SK-N-SH (cell line): ENCODE results near the gene CCDC88B. TPM values are rescaled to one million over a fixed set of nuclear protein-coding genes. Genes with fewer than 3 reads are reported as not detected.

Source experiments
- CTCF ChIA-PET: fragments of 300-600, 350-600 bp; formaldehyde crosslinking; extraction: SDS; loops from one replicate; lab custom pipeline; 2021; lab: Yijun Ruan, JAX
- POLR2A ChIA-PET: fragments of 350-600 bp; sonication (Branson Sonifier 250); formaldehyde crosslinking; extraction: SDS; loops from one replicate; lab custom pipeline; 2020; ENCODE audit warnings: antibody characterized with exemption, inconsistent platforms; lab: Yijun Ruan, JAX
- DNase-seq: peaks from one replicate; pipeline ENCODE4 v3.0.0; 2012
- H2AFZ ChIP-seq: fragments of 200-600 bp; sonication (generic); 2 replicates; pipeline ENCODE4 v1.8.1; 2016; ENCODE audit warnings: antibody characterized with exemption, mild to moderate bottlenecking, low read depth
- H3F3A ChIP-seq: fragments of 200-600 bp; sonication (generic); replicated peaks from 2 replicates; pipeline ENCODE3; 2016; ENCODE audit warnings: antibody characterized with exemption, mild to moderate bottlenecking; ENCODE audit not compliant: insufficient read depth
- H3K27ac ChIP-seq, 2 experiments: fragments of 200-500 bp in 1 of 2; fragments of 200-600 bp in 1 of 2; sonication (Bioruptor generic) in 1 of 2; sonication (generic), shearing (Covaris generic) in 1 of 2; 2 replicates each; pipeline versions ENCODE4 v1.5.1 to v1.6.1; 2014 to 2016; ENCODE audit warnings: low read depth in 2 of 2, inconsistent platforms in 1 of 2, low read length in 1 of 2, mild to moderate bottlenecking in 1 of 2, mixed read lengths in 1 of 2
- H3K27me3 ChIP-seq: fragments of 200-600 bp; sonication (generic), shearing (Covaris generic); 2 replicates; pipeline ENCODE4 v1.6.1; 2016; ENCODE audit warnings: mixed run types; ENCODE audit not compliant: insufficient read depth
- H3K36me3 ChIP-seq, 2 experiments: fragments of 200-500 bp in 1 of 2; fragments of 200-600 bp in 1 of 2; sonication (Bioruptor generic) in 1 of 2; sonication (generic) in 1 of 2; replicated peaks in 1 of 2; 2 replicates each; pipeline versions ENCODE3 to v1.5.1; 2014 to 2016; ENCODE audit warnings: low read length in 1 of 2, mild to moderate bottlenecking in 1 of 2; ENCODE audit not compliant: insufficient read depth in 2 of 2, control insufficient read depth in 1 of 2
- H3K4me1 ChIP-seq, 2 experiments: fragments of 200-500 bp in 1 of 2; fragments of 200-600 bp in 1 of 2; sonication (Bioruptor generic) in 1 of 2; sonication (generic), shearing (Covaris generic) in 1 of 2; 2 replicates each; pipeline versions ENCODE4 v1.5.1 to v1.6.1; 2014 to 2016; ENCODE audit warnings: low read depth in 1 of 2, low read length in 1 of 2, mixed run types in 1 of 2; ENCODE audit not compliant: insufficient read depth in 2 of 2, control insufficient read depth in 1 of 2
- H3K4me2 ChIP-seq: fragments of 200-600 bp; sonication (generic), shearing (Covaris generic); 2 replicates; pipeline ENCODE4 v1.6.1; 2017; ENCODE audit warnings: mixed run types
- H3K4me3 ChIP-seq, 2 experiments: fragments of 200-500 bp in 1 of 2; fragments of 200-600 bp in 1 of 2; sonication (Bioruptor generic) in 1 of 2; sonication (generic), shearing (Covaris generic) in 1 of 2; 2 replicates each; pipeline versions ENCODE4 v1.5.1 to v1.8.1; 2014 to 2016; ENCODE audit warnings: low read depth in 2 of 2, inconsistent platforms in 1 of 2, low read length in 1 of 2, mild to moderate bottlenecking in 1 of 2, mixed read lengths in 1 of 2, moderate library complexity in 1 of 2
- H3K79me2 ChIP-seq: fragments of 200-600 bp; sonication (generic); 2 replicates; pipeline ENCODE4 v1.8.1; 2017; ENCODE audit warnings: mild to moderate bottlenecking; ENCODE audit not compliant: insufficient read depth
- H3K9ac ChIP-seq: fragments of 200-600 bp; sonication (generic); 2 replicates; pipeline ENCODE4 v1.6.1; 2017; ENCODE audit warnings: mixed run types
- H3K9me2 ChIP-seq: fragments of 200-600 bp; sonication (generic); 2 replicates; pipeline ENCODE4 v1.6.1; 2017; ENCODE audit warnings: mixed run types
- H3K9me3 ChIP-seq: fragments of 200-600 bp; sonication (generic); 2 replicates; pipeline ENCODE4 v1.6.1; 2017; ENCODE audit warnings: mixed run types, mild to moderate bottlenecking, moderate library complexity
- H4K20me1 ChIP-seq: fragments of 200-600 bp; sonication (generic); 2 replicates; pipeline ENCODE4 v1.6.1; 2017; ENCODE audit warnings: mild to moderate bottlenecking, mixed run types; ENCODE audit not compliant: insufficient read depth
- ELF1 ChIP-seq: IDR thresholded peaks from 2 replicates; pipeline ENCODE4 v1.4.0; 2012
- FOXJ3 ChIP-seq: sonication (generic); formaldehyde crosslinking; IDR thresholded peaks from 2 replicates; pipeline ENCODE4 v1.5.1; 2020; ENCODE audit warnings: mild to moderate bottlenecking, missing genetic modification reagents
- FOXM1 ChIP-seq: IDR thresholded peaks from 2 replicates; pipeline ENCODE4 v1.4.0; 2012; ENCODE audit warnings: low read depth, mild to moderate bottlenecking
- GABPA ChIP-seq: IDR thresholded peaks from 2 replicates; pipeline ENCODE4 v1.4.0; 2012; ENCODE audit warnings: low read depth, mild to moderate bottlenecking
- IRF3 ChIP-seq: fragments of 150-350 bp; IDR thresholded peaks from 2 replicates; pipeline ENCODE4 v1.6.1; 2016; ENCODE audit warnings: mild to moderate bottlenecking, low read depth, low read length
- JUND ChIP-seq: IDR thresholded peaks from 2 replicates; pipeline ENCODE4 v1.4.0; 2012
- RCOR1 ChIP-seq: fragments of 150-350 bp; IDR thresholded peaks from 2 replicates; pipeline ENCODE4 v1.6.1; 2017; ENCODE audit warnings: antibody characterized with exemption, low read length
- RFX5 ChIP-seq: IDR thresholded peaks from 2 replicates; pipeline ENCODE4 v1.6.1; 2012; ENCODE audit warnings: mild to moderate bottlenecking, improper control_type of control experiment, low read length
- RXRA ChIP-seq: IDR thresholded peaks from 2 replicates; pipeline ENCODE4 v1.4.0; 2012; ENCODE audit warnings: low read depth, mild to moderate bottlenecking, borderline replicate concordance
- SIN3A ChIP-seq: IDR thresholded peaks from 2 replicates; pipeline ENCODE4 v1.6.1; 2012; ENCODE audit warnings: low read depth, mild to moderate bottlenecking, low read length, moderate library complexity, borderline replicate concordance
- TAF1 ChIP-seq: IDR thresholded peaks from 2 replicates; pipeline ENCODE4 v1.6.1; 2012; ENCODE audit warnings: low read depth, mild to moderate bottlenecking, low read length, moderate library complexity, borderline replicate concordance
- TCF12 ChIP-seq: IDR thresholded peaks from 2 replicates; pipeline ENCODE4 v1.4.0; 2012
- WGBS: methylation state at CpG from one replicate; pipeline ENCODE4 v1.1.6; 2017; ENCODE audit warnings: low lambda C conversion rate; 5-methylcytosine and 5-hydroxymethylcytosine counted together
- polyA plus RNA-seq, 3 experiments: library from polyadenylated mRNA; depleted of rRNA; stranded (reverse); fragments of >200 nt; gene quantifications; 2 replicates each; pipeline ENCODE4 v1.2.3, GENCODE V29; 2012
- TF ChIP-seq, protein P1 (sequence below): fragments of 150-350 bp; IDR thresholded peaks from 2 replicates; pipeline ENCODE4 v1.6.1; 2017; ENCODE audit warnings: antibody characterized with exemption, low read length, low read depth, borderline replicate concordance

CCDC88B gene
- polyA plus RNA-seq, 1 of the 3 experiments (the other 2 are of a cell fraction), result 3.4 TPM

- Histone ChIP-seq H3K4me3 (no peak overlapping the region), H3K9me2 (no peaks in the 10 kb centered on the region), H3K4me1 (peaks cover 0 to 11% of the 10 kb centered on the region in 2 experiments; a peak in 1 of 4 replicates), H3K79me2 (no peaks in the 10 kb centered on the region), H3K4me2 (no peak overlapping the region), H3K9me3 (no peaks in the 10 kb centered on the region), H3K36me3 (peaks cover 3 to 24% of the 10 kb centered on the region in 2 experiments), H4K20me1 (no peaks in the 10 kb centered on the region), H3K9ac (no peak overlapping the region), H3K27ac (no peak overlapping the region), H3F3A (peaks cover 10% of the 10 kb centered on the region), H3K27me3 (no peaks in the 10 kb centered on the region), H2AFZ (no peak overlapping the region)
- ChIA-PET POLR2A (interaction anchor here (1.5 kb wide), 1 partner anchor 12 kb away, joined by 5 read pairs; the partner anchor contains the start of gene RPS6KA4), CTCF (no interaction called here)
- peak; percentile 36 for DNase-seq
- WGBS, result 99% methylated on average over 21 of the region's 22 CpGs
- TF ChIP-seq, protein P1, sequence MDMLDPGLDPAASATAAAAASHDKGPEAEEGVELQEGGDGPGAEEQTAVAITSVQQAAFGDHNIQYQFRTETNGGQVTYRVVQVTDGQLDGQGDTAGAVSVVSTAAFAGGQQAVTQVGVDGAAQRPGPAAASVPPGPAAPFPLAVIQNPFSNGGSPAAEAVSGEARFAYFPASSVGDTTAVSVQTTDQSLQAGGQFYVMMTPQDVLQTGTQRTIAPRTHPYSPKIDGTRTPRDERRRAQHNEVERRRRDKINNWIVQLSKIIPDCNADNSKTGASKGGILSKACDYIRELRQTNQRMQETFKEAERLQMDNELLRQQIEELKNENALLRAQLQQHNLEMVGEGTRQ, result no peak
- TF ChIP-seq FOXM1, result no peak
- TF ChIP-seq IRF3, result no peak
- no peak for TF ChIP-seq RXRA
- TF ChIP-seq GABPA, result no peak
- no peak for TF ChIP-seq RFX5
- TF ChIP-seq TCF12, result no peak
- TF ChIP-seq SIN3A, result no peak
- TF ChIP-seq RCOR1, result no peak
- no peak for TF ChIP-seq ELF1
- no peak for TF ChIP-seq FOXJ3 (CRISPR knock-in tag)
Observed at GRCh38 chr11:64371201-64371600, 31.2 kb downstream of the CCDC88B start.

DNA sequence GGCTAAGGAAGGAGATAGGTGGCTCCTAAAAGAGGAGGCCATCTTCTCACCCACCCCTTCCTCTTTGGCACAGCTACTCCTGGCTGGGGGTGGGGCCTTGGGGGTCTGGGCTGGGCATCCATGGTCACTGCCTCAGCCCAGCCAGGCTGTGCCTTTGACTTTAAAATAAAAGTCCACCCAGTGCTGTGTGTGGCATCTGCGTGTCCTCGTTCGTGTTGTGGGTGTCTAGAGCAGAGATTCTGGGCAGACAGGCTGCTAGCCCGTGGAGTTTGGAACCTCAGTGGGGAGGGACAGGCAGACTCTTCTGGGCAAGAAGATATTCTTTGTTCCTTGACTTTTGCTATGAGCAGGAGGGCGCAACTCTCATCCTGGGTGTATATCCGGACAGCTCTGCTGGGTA, 32.0 kb downstream of the CCDC88B start:
- Histone ChIP-seq H3K27me3 (no peaks in the 10 kb centered on the region), H3K4me2 (peak overlapping the region; percentile 80)
- POLR2A ChIA-PET, result interaction anchor here (0.6 to 1.5 kb wide), 6 partner anchors 12 to 592 kb away, joined by 3 to 7 read pairs (median 4); partner anchors contain the start of genes PRDX5, RPS6KA4 and TRMT112
- no peak for TF ChIP-seq TAF1
- TF ChIP-seq JUND, result no peak
- TF ChIP-seq, all 33 proteins: peak for 0
- no peaks in the 10 kb centered on the region for H3K79me2 ChIP-seq
- H4K20me1 ChIP-seq, result no peaks in the 10 kb centered on the region
- H3K9ac ChIP-seq, result no peak overlapping the region
- no peak overlapping the region for H2AFZ ChIP-seq
- H3K4me1 ChIP-seq, result peaks cover 0 to 11% of the 10 kb centered on the region in 2 experiments; a peak in 1 of 4 replicates
- peak overlapping the region; percentile 60 to 90; a peak in 3 of 4 replicates for H3K27ac ChIP-seq
- no peak for DNase-seq
- no peaks in the 10 kb centered on the region for H3K9me2 ChIP-seq
- CTCF ChIA-PET, result interaction anchor here (1.0 to 1.6 kb wide), 4 partner anchors 12 to 76 kb away, joined by 3 to 4 read pairs (median 4); no protein-coding TSS in a partner anchor
- WGBS, result 97% methylated on average over 6 of the region's 6 CpGs
- H3K9me3 ChIP-seq, result no peaks in the 10 kb centered on the region
- H3K36me3 ChIP-seq, result peaks cover 3 to 17% of the 10 kb centered on the region in 2 experiments
- peaks cover 10% of the 10 kb centered on the region for H3F3A ChIP-seq
- no peak overlapping the region for H3K4me3 ChIP-seq
